ENCODE results near the gene OTUD7B. TPM values are rescaled to one million over a fixed set of nuclear protein-coding genes. Genes with fewer than 3 reads are reported as not detected.

Gene OTUD7B
- total RNA-seq, 1 experiment from 2014 or later, result 19.6 TPM

DNA sequence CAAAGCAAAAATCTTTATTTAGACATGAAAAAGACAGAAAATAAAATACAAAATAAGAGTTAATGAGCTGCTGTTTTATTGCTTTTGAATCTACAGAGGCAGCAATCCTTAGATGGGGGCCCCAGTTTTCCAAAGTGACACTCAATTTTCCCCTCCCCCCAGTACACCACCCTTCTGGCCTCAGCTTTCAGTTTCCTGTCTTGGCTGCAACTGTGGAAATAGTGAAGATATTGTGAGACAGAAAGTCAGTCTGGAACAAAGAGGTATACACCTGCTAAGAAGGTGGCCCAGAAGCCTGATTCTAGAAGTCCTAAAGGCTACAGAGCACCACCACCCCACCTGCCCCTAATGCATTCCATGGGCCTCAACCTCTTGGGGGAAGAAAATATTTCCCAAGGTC is 72.8 kb downstream of the OTUD7B start:
- Histone ChIP-seq H3K9me3 (no peaks in the 10 kb centered on the region), H3K4me1 (peaks cover 37% of the 10 kb centered on the region), H3K27me3 (replicated peaks; ENCODE audit: control insufficient read depth, insufficient read depth, low read length) (no peaks in the 10 kb centered on the region), H3K36me3 (ENCODE audit: control insufficient read depth, insufficient read depth, low read length) (no peaks in the 10 kb centered on the region), H3K4me3 (ENCODE audit: low read depth, low read length) (no peak overlapping the region)
- ChIA-PET CTCF (interaction anchor here (1.2 kb wide), 1 partner anchor 10 kb away, joined by 3 read pairs; no protein-coding TSS in a partner anchor), POLR2A (interaction anchor here (1.8 to 2.4 kb wide), 3 partner anchors 10 to 51 kb away, joined by 6 to 14 read pairs (median 11); partner anchors contain the start of gene BOLA1)
- peaks cover 33% of the 10 kb centered on the region for H3K4me1 Mint-ChIP-seq (ENCODE audit: low read depth, unreplicated experiment)
- peak overlapping the region; percentile 83 for H3K4me3 Mint-ChIP-seq (ENCODE audit: unreplicated experiment)
- BruUV-seq (replicated peaks), result no TSS peak
- no peak for DNase-seq
- intact Hi-C loops (cut with micrococcal nuclease; ENCODE audit: unreplicated experiment), result loop anchor here (2.0 kb wide), 1 partner anchor 39 kb away; the partner anchor contains the start of gene BOLA1
- no peaks in the 10 kb centered on the region for H3K27me3 Mint-ChIP-seq (ENCODE audit: insufficient read depth, unreplicated experiment)
- TF ChIP-seq, protein P1, sequence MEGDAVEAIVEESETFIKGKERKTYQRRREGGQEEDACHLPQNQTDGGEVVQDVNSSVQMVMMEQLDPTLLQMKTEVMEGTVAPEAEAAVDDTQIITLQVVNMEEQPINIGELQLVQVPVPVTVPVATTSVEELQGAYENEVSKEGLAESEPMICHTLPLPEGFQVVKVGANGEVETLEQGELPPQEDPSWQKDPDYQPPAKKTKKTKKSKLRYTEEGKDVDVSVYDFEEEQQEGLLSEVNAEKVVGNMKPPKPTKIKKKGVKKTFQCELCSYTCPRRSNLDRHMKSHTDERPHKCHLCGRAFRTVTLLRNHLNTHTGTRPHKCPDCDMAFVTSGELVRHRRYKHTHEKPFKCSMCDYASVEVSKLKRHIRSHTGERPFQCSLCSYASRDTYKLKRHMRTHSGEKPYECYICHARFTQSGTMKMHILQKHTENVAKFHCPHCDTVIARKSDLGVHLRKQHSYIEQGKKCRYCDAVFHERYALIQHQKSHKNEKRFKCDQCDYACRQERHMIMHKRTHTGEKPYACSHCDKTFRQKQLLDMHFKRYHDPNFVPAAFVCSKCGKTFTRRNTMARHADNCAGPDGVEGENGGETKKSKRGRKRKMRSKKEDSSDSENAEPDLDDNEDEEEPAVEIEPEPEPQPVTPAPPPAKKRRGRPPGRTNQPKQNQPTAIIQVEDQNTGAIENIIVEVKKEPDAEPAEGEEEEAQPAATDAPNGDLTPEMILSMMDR (IDR thresholded peaks at IDR 0.05; ENCODE audit: insufficient read depth in 1 of 2, low read depth in 1 of 2, low read length in 1 of 2, severe bottlenecking in 1 of 2, unreplicated experiment in 1 of 2), result no peak
- peaks cover 30% of the 10 kb centered on the region for H3K36me3 Mint-ChIP-seq (ENCODE audit: insufficient read depth, unreplicated experiment)
- peak overlapping the region; percentile 9 for H3K27ac Mint-ChIP-seq (ENCODE audit: unreplicated experiment)
- no peaks in the 10 kb centered on the region for H3K9me3 Mint-ChIP-seq (ENCODE audit: unreplicated experiment)

DNA sequence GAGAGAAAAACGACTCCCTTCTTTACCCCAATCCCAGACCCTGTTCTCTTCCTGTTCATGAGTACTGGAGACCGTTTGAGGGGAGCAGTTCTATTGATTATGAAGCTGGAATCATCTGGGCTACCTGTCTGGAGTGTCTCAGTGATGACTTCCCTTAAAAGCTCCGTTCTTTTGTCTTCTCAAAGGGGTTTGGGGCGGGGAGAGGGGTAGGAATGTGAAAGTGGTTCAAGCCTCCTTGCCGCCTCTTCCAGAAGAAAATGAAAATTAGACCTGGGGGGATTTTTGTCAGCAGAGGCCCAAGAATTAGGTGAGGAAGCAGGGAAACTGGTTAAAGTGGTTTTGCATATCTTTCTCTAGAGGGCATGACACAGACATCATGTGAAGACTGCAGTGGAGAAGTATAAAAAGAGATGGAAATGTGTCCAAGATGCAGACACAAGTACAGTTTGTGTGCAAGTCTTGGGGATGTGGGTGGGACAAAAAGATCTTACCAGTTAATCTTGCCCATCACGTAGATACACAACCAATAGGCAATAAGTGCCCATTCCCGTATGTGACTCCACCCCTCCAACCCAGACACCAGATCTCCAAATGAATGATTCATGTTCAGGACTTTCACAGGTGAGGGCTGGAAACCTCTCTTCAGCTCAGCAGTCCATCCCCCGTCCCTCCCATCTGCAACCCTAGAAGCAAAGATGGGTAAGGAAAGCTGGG is 73.4 kb downstream of the OTUD7B start:
- CTCF ChIA-PET, result interaction anchor here (1.2 kb wide), 1 partner anchor 9 kb away, joined by 3 read pairs; no protein-coding TSS in a partner anchor
- H3K27me3 Mint-ChIP-seq (ENCODE audit: insufficient read depth, unreplicated experiment), result no peaks in the 10 kb centered on the region
- intact Hi-C loops (cut with micrococcal nuclease; ENCODE audit: unreplicated experiment), result no loop called here
- peak overlapping the region; percentile 83 for H3K4me3 Mint-ChIP-seq (ENCODE audit: unreplicated experiment)
- H3K4me1 Mint-ChIP-seq (ENCODE audit: low read depth, unreplicated experiment), result peaks cover 33% of the 10 kb centered on the region
- POLR2A ChIA-PET, result interaction anchor here (1.8 to 2.4 kb wide), 3 partner anchors 9 to 50 kb away, joined by 6 to 14 read pairs (median 11); partner anchors contain the start of gene BOLA1
- Histone ChIP-seq H3K27me3 (replicated peaks; ENCODE audit: control insufficient read depth, insufficient read depth, low read length) (no peaks in the 10 kb centered on the region), H3K9me3 (no peaks in the 10 kb centered on the region), H3K36me3 (ENCODE audit: control insufficient read depth, insufficient read depth, low read length) (no peaks in the 10 kb centered on the region), H3K4me1 (peaks cover 37% of the 10 kb centered on the region), H3K4me3 (ENCODE audit: low read depth, low read length) (peak overlapping the region; percentile 30)
- no TSS peak for BruUV-seq (replicated peaks)
- peak overlapping the region; percentile 9 for H3K27ac Mint-ChIP-seq (ENCODE audit: unreplicated experiment)
- no peaks in the 10 kb centered on the region for H3K9me3 Mint-ChIP-seq (ENCODE audit: unreplicated experiment)
- peak; percentile 37 to 58 for DNase-seq
- TF ChIP-seq, protein P1 (IDR thresholded peaks at IDR 0.05; ENCODE audit: insufficient read depth in 1 of 2, low read depth in 1 of 2, low read length in 1 of 2, severe bottlenecking in 1 of 2, unreplicated experiment in 1 of 2), result peak in 1 of 2 experiments; percentile 2
- H3K36me3 Mint-ChIP-seq (ENCODE audit: insufficient read depth, unreplicated experiment), result peaks cover 30% of the 10 kb centered on the region

DNA sequence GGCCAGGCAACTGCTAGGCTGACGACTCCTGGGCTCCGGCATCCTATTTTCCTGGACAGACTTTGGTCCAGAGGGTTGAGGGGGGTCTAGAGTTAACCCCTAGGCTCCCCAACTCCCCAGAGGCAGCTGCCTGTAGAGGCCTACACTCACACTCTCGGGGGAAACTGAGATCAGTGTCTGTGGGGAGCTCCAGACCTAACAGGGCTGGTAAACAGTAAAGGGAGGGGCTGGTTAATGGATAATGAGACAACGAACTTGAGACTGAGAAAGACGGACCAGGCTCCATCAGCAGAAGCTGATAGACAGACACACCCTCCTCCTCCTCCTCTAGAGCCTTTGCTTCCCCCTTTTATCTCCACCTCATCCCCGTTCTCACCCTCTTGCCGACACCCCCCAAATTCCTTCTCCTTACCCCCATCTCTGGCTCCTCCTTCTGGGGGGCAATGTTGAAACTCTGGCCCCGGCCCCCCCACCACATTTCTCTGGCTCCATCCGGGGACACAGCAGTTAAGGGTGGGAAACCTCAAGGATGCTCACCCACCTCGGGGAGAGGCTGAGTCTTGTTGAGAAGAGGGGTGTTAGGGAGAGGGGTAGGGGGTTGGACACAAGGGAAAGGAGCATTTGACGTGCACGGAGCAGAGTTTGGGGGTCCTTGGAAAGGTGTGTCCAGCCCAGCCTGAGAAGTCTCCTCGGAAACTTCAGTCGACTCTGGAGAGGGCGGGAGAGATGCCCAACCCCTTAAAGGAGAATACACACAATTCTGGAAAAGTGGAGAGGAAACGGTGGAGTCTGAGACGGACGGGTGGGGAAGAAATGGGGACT is 74.1 kb downstream of the OTUD7B start, which contains the start of gene MTMR11:
Gene MTMR11 (minus strand): TSS at position 710 of the 822 bp plus-strand sequence. CDS start 232 bp downstream, at position 478.
- intact Hi-C loops (cut with micrococcal nuclease; ENCODE audit: unreplicated experiment), result no loop called here
- Histone ChIP-seq H3K4me3 (ENCODE audit: low read depth, low read length) (peak within 1 kb of the TSS; percentile 30), H3K27me3 (replicated peaks; ENCODE audit: control insufficient read depth, insufficient read depth, low read length) (no peaks in the 10 kb centered on the region), H3K36me3 (ENCODE audit: control insufficient read depth, insufficient read depth, low read length) (no peaks in the 10 kb centered on the region), H3K4me1 (peaks cover 37% of the 10 kb centered on the region), H3K9me3 (no peaks in the 10 kb centered on the region)
- peaks cover 30% of the 10 kb centered on the region for H3K36me3 Mint-ChIP-seq (ENCODE audit: insufficient read depth, unreplicated experiment)
- peak in 1 of 2 experiments; percentile 20 for DNase-seq
- BruUV-seq (replicated peaks), result no TSS peak
- H3K27ac Mint-ChIP-seq (ENCODE audit: unreplicated experiment), result peak within 1 kb of the TSS; percentile 9
- POLR2A ChIA-PET, result interaction anchor here (1.8 to 2.4 kb wide), 3 partner anchors 8 to 49 kb away, joined by 6 to 14 read pairs (median 11); partner anchors contain the start of gene BOLA1
- H3K4me3 Mint-ChIP-seq (ENCODE audit: unreplicated experiment), result peak within 1 kb of the TSS; percentile 83
- H3K9me3 Mint-ChIP-seq (ENCODE audit: unreplicated experiment), result no peaks in the 10 kb centered on the region
- H3K27me3 Mint-ChIP-seq (ENCODE audit: insufficient read depth, unreplicated experiment), result no peaks in the 10 kb centered on the region
- TF ChIP-seq, protein P1 (IDR thresholded peaks at IDR 0.05; ENCODE audit: insufficient read depth in 1 of 2, low read depth in 1 of 2, low read length in 1 of 2, severe bottlenecking in 1 of 2, unreplicated experiment in 1 of 2), result no peak
- CTCF ChIA-PET, result interaction anchor here (1.2 kb wide), 1 partner anchor 8 kb away, joined by 3 read pairs; no protein-coding TSS in a partner anchor
- peaks cover 33% of the 10 kb centered on the region for H3K4me1 Mint-ChIP-seq (ENCODE audit: low read depth, unreplicated experiment)
